Stimulated activated CD8-positive, alpha-beta memory T cell treated with anti-CD3 and anti-CD28 coated beads, Interleukin-2, amount 100 ng/mL, for 48 hours (primary cell): ENCODE results near the gene PSMB10.

Source experiments
- DNase-seq, 2 donors: peaks; one replicate each; pipeline ENCODE4 v3.0.0-alpha.2; 2020; ENCODE audit warnings: low read depth in 2 of 2

Gene PSMB10

GRCh38 chr16:67963662-67964321 is 27.1 kb upstream of the PSMB10 start:
- DNase-seq, result no peak

GRCh38 chr16:67963292-67963661 is 26.6 kb upstream of the PSMB10 start:
- DNase-seq, result no peak

DNA sequence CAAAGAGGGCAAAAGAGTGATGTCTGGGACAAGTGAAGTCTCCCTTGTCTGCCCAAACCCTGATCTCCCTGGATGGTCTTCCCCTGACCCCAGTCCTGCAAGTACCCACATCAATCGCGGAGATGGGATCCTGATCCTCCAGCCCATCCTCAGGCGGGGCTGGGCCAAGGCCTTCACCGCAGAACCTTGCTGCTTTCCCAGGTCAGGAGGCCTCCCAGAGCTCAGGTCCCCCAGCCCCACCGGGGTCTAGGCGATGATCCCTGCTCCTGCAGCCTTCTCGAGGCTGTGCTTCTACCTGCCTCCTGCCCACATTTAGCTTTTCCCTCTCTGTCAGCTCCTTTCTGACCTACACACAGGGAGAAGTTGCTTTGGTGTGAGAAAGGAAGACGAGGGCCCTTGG is 25.5 kb upstream of the PSMB10 start:
- DNase-seq, result no peak

DNA sequence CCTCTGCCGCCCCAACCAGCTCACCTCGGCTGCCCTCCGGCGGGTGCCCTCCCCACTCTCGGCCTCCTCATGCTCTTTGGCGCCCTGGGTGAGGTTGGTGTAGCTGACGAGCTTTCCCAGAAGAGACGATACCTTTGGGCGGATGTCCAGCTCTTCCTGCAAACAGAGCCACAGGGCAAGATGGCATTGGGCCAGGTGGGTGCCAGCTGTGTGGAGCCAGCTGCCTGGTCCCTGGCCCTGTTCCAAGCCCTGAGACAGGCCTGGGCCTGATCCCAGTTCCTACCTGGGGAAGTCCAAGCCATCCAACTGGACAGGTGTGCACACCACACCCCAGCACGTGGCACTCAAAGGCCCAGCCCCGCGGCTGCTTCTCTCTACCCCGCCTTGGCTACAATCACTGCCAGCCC is 24.9 kb upstream of the PSMB10 start:
- no peak for DNase-seq

DNA sequence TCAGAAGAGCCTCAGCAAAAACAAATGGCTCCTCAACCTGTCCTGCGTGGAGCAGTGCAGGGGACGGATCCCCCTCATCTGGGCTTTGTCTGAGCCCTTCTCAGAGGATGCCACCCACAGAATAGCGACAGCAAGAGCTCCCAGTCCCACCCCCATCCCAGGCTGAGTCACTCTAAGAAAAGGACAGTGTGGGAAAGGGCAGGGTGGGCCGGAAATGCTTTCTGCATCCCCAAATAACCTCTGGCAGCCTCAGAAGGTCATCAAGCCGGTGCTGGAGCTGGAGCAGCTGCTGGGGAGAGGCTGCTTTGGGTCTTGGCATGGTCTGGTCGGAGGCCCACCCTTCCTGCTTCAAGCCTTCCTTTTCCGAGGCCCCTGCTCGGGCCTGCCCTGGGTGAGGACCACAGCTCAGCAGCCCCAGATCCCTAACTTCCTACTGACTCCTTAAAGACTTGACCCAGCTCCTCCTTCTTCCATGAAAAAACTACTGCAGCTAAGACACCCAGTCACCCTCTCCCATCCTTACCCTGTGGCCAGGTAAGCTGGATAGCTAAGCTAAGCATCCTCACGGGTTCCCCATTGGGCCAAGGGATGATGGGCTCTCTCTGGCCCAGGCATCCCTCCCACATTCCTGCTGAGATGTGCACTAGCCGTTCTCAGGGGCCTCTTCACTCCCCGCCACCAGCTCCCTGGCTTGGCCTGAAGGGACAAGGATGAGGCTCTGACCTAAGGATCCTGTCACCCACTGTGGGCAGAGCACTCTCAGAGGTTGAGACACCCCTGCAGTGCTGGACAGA is 23.1 kb upstream of the PSMB10 start:
- no peak for DNase-seq

GRCh38 chr16:67957622-67958021 is 21.0 kb upstream of the PSMB10 start:
- DNase-seq, result no peak

- DNase-seq, result no peak
Measured at GRCh38 chr16:67954421-67955196, 18.0 kb upstream of the PSMB10 start.

DNA sequence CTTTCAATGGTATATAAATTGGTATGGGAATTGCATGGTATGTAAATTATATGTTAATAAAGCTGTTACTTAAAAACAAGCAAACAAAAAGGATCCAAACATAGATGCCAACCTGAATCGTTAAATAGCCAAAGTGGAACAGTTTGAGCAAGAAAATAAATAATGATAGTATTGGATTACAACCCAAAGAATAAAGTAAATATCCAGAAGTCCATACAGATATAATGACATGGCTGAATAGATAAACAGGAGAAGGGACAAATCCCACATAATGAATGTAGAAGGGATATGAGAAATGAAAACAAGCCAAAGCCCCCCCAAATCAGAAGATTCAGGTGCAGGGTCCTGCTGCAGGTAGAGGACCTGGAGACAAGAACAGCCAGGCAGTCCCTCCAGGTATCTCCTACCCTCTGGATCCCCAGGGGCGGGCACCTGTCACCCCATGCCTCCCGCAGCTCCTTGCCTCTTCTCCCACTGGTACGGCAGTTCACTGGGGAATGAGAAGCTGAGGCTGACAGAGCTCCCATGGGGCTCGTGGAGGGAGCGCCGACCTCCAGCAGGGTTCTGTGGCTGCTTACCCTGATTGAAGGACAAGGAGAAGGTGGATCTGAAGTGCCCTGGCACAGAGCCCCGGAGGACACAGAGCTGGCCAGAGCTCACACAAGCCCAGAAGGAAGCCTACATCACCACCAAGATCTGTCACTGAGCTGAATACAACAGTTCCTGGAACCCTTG is 17.2 kb upstream of the PSMB10 start:
- no peak for DNase-seq

GRCh38 chr16:67951485-67951884 is 14.8 kb upstream of the PSMB10 start:
- DNase-seq, result no peak

GRCh38 chr16:67950335-67950843 is 13.7 kb upstream of the PSMB10 start:
- DNase-seq, result no peak

- no peak for DNase-seq
Measured at GRCh38 chr16:67949645-67950044, 13.0 kb upstream of the PSMB10 start.

DNA sequence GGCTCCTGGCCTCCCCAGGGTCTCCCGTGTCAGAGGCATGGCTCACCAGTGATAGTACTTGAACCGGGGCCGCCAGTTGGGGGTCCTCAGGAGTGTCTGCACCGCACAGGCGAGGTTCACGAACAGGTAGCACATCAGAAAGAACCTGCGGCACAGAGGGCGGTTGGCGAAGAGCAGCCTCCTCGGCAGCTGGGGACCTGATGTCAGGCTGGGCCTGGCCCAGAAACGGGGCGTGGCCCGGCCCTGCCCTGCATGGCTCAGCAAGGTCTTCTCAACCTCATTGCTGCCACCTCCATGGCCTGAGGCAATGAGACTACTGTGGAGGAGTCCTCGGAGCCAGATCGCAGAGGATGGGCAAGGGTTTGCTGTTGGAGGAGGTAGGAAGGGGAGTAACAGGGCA is 11.4 kb upstream of the PSMB10 start:
- DNase-seq, result no peak

- DNase-seq, result no peak
Measured at GRCh38 chr16:67946966-67947558, 10.4 kb upstream of the PSMB10 start.

DNA sequence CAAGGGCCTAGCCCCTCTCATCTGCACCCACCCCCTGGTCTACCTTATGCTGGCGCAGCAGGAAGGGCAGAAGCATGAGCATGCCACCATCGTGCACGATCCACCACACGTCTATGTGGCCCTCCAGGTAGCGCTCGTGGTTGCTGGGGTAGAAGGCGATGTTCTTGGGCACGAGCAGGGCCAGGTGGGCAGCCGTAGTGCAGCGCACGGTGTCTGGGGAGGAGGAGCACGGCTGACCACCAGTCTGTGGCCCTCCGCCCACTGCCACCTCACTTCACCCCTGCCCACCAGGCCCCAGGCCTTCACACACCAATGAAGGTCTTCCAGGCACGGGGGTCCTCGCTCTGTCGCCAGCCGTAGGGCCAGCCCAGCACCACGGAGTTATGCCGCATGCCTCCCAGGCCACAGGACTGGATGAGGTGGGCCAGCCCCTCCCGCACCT is 9.5 kb upstream of the PSMB10 start:
- no peak for DNase-seq

DNA sequence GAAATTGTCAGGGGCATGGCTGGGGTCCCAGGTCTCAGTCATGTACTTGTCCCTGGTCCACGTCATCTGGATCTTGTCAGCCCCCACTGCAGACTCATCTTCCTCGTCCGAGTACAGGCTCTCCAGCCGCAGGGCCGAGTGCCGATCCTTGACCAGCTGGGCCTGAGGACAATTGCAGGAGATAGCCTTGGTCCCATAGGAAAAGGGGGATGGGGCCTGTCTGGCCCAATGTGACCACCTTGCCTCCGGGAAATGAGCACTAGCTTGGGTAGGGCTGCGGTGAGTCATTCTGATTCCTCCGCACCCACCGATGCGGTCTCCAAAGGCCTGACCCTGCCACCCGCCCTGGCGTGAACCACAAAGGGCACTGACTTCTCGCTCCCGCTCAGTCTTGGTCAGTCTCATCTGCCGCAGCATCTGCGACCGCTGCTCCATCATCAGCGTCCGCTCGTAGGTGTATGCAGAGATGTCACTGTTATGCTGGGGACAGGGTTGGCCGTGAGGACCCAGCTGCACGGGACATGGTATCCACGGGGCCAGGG is 8.8 kb upstream of the PSMB10 start:
- no peak for DNase-seq

DNA sequence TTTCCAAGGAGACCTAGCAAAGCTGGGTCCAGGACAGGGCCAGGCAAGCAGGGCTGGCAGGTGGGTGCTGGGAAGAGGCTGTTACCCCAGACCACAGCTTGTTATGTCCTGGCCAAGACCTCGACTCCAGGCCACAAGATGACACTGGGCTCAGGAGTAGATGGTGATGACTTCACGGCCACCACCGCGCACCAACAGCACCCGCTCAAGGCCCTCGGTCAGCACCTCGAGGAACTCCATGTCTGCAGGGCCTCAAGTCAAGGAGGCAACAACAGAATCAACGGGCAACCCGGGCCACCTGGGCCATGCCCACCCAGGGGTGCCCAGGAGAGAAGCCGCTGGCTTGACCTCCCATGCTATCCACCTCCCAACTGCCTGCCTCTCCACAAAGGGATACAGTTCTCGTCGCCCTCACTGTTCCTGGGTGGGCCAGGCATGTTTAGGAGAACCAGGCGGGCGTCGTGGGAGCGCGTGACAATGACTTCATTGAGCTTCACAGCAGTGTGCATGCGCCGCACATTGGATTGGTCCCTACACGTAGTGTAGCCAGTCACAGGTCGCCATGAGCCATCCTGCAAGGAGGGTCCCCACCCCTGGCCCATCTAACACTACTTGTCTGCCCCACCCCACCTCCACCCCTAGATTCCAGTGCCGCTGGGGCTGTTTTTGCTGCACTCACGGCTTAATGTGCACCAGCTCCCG is 8.2 kb upstream of the PSMB10 start:
- DNase-seq, result no peak

- no peak for DNase-seq
Measured at GRCh38 chr16:67943619-67944504, 7.2 kb upstream of the PSMB10 start, which contains the start of gene LCAT. LCAT (minus strand) TSS chr16:67944120; CDS start chr16:67944101, 19 bp downstream.

GRCh38 chr16:67943256-67943618 is 6.6 kb upstream of the PSMB10 start:
- DNase-seq, result no peak

GRCh38 chr16:67942510-67943255 is 6.0 kb upstream of the PSMB10 start:
- DNase-seq, result no peak
